Endothelial cell of umbilical vein (primary cell): ENCODE measurements around the gene SMAD7. TPM values are rescaled to one million over a fixed set of nuclear protein-coding genes. Genes with fewer than 3 reads are reported as not detected.

ENCODE experiments used
- BruUV-seq: library from RNA; stranded (reverse); fragments of 400-500 nt; replicated peaks from 2 replicates; lab custom pipeline; 2021; lab: Mats Ljungman, UMichigan
- CTCF ChIA-PET: fragments of 300-600, 350-600 bp; sonication (Branson Sonifier 250); formaldehyde crosslinking; loops from one replicate; lab custom pipeline; 2021; ENCODE audit warnings: antibody characterized with exemption, inconsistent platforms; lab: Charles Lee
- POLR2A ChIA-PET: fragments of 300-600, 350-600 bp; sonication (Branson Sonifier 250); formaldehyde crosslinking; loops from one replicate; lab custom pipeline; 2021; ENCODE audit warnings: antibody characterized with exemption, inconsistent platforms; lab: Charles Lee
- DNase-seq: peaks from one replicate; pipeline ENCODE4 v3.0.0-alpha.2; 2011; ENCODE audit warnings: low read depth, low spot score
- FAIRE-seq: peaks from 2 replicates; lab custom pipeline; 2011; peaks lifted over from hg19 to GRCh38; lab: Jason Lieb, UNC
- H2AFZ ChIP-seq: 2 replicates; pipeline ENCODE4 v1.6.0; 2012; ENCODE audit warnings: low read depth, low read length, control low read depth, inconsistent platforms
- H3K27ac ChIP-seq: 2 replicates; pipeline ENCODE4 v1.5.1; 2011; ENCODE audit warnings: low read depth, mild to moderate bottlenecking, control low read depth, low read length, moderate library complexity; ENCODE audit not compliant: insufficient read depth
- H3K27me3 ChIP-seq, 2 experiments: 2 replicates each; pipeline versions ENCODE4 v1.6.0 to v1.6.1; 2011; ENCODE audit warnings: low read length in 2 of 2, mixed read lengths in 1 of 2; ENCODE audit not compliant: control insufficient read depth in 2 of 2, insufficient read depth in 2 of 2
- H3K36me3 ChIP-seq, 2 experiments: 2 replicates in 1 of 2; 3 replicates in 1 of 2; pipeline ENCODE4 v1.5.1; 2011; ENCODE audit warnings: low read length in 2 of 2, mild to moderate bottlenecking in 1 of 2, moderate library complexity in 1 of 2; ENCODE audit not compliant: control insufficient read depth in 2 of 2, insufficient read depth in 2 of 2; ENCODE audit errors: extremely low read depth in 1 of 2
- H3K4me1 ChIP-seq: 3 replicates; pipeline ENCODE4 v1.5.1; 2011; ENCODE audit warnings: mild to moderate bottlenecking, low read length; ENCODE audit not compliant: control insufficient read depth, insufficient read depth; ENCODE audit errors: extremely low read depth
- H3K4me2 ChIP-seq: 2 replicates; pipeline ENCODE4 v1.6.1; 2011; ENCODE audit warnings: low read length, control low read depth, mixed read lengths; ENCODE audit not compliant: insufficient read depth
- H3K4me3 ChIP-seq, 3 experiments: fragments of 200-600 bp in 1 of 3; sonication (generic), shearing (Covaris generic) in 1 of 3; replicated peaks in 1 of 3; 2 replicates each; pipeline ENCODE4 v1.5.1; 2011 to 2016; ENCODE audit warnings: control low read depth in 3 of 3, low read length in 3 of 3, mild to moderate bottlenecking in 2 of 3, inconsistent platforms in 1 of 3, low read depth in 1 of 3, moderate library complexity in 1 of 3; ENCODE audit not compliant: insufficient read depth in 1 of 3
- H3K79me2 ChIP-seq: 2 replicates; pipeline ENCODE4 v1.6.0; 2012; ENCODE audit warnings: low read length, inconsistent platforms; ENCODE audit not compliant: control insufficient read depth, insufficient read depth
- H3K9ac ChIP-seq: replicated peaks from 2 replicates; pipeline ENCODE3; 2011; ENCODE audit warnings: low read length, control low read depth; ENCODE audit not compliant: insufficient read depth; ENCODE audit errors: extremely low read depth
- H3K9me1 ChIP-seq: replicated peaks from 3 replicates; pipeline ENCODE4 v1.6.0; 2011; ENCODE audit warnings: mild to moderate bottlenecking, low read length; ENCODE audit not compliant: control insufficient read depth, insufficient read depth; ENCODE audit errors: extremely low read depth
- H3K9me3 ChIP-seq: replicated peaks from 2 replicates; pipeline ENCODE4 v1.5.1; 2012; ENCODE audit warnings: low read length, inconsistent platforms; ENCODE audit not compliant: control insufficient read depth, insufficient read depth
- H4K20me1 ChIP-seq: replicated peaks from 2 replicates; pipeline ENCODE3; 2011; ENCODE audit warnings: mild to moderate bottlenecking, low read length; ENCODE audit not compliant: control insufficient read depth, insufficient read depth; ENCODE audit errors: extremely low read depth
- EZH2 ChIP-seq: IDR thresholded peaks from 2 replicates; pipeline ENCODE4 v1.6.1; 2012; ENCODE audit warnings: borderline replicate concordance, low read depth, mild to moderate bottlenecking, moderate library complexity, low read length, inconsistent platforms; ENCODE audit not compliant: severe bottlenecking
- FOS ChIP-seq: IDR thresholded peaks from 2 replicates; pipeline ENCODE4 v1.6.1; 2011; ENCODE audit warnings: mild to moderate bottlenecking, low read length, moderate library complexity, borderline replicate concordance; ENCODE audit not compliant: insufficient read depth
- GATA2 ChIP-seq: IDR thresholded peaks from 2 replicates; pipeline ENCODE4 v1.7.0; 2011; ENCODE audit warnings: low read depth, mild to moderate bottlenecking, moderate library complexity, mixed read lengths, low read length; ENCODE audit not compliant: insufficient read length, insufficient read depth
- JUN ChIP-seq: IDR thresholded peaks from 2 replicates; pipeline ENCODE4 v1.6.1; 2011; ENCODE audit warnings: borderline replicate concordance, low read depth; ENCODE audit not compliant: insufficient read length, insufficient read depth
- MYC ChIP-seq: IDR thresholded peaks from one replicate; pipeline ENCODE4 v1.6.1; 2011; ENCODE audit warnings: mild to moderate bottlenecking, low read depth, low read length
- POLR2A ChIP-seq: IDR thresholded peaks from 2 replicates; pipeline ENCODE4 v1.6.1; 2012; ENCODE audit warnings: low read depth, mild to moderate bottlenecking, control low read depth, low read length
- POLR2AphosphoS5 ChIP-seq: IDR thresholded peaks from 2 replicates; pipeline ENCODE4 v1.6.1; 2012; ENCODE audit warnings: low read depth, mild to moderate bottlenecking, control low read depth, low read length, moderate library complexity; ENCODE audit not compliant: insufficient read depth
- dilution Hi-C: fragments of 300-500 bp; cut with MboI; formaldehyde crosslinking; loops from one replicate; pipeline ENCODE4 v1.15.0; 2019; ENCODE audit warnings: low sequenced_read_pairs; ENCODE audit not compliant: extremely low pct_ligation_motif_present
- intact Hi-C: fragments of 100-400 bp; cut with micrococcal nuclease; formaldehyde crosslinking; loops from one replicate; pipeline ENCODE4 v1.10.0; 2022
- polyA plus RNA-seq, 4 experiments: library from polyadenylated mRNA; depleted of rRNA in 3 of 4; stranded (reverse) in 3 of 4; unstranded in 1 of 4; fragments of >200 nt; gene quantifications; 2 replicates each; pipeline versions ENCODE4 v1.2.1 to v1.2.3, GENCODE V29; 2011 to 2012; ENCODE audit warnings: missing spikeins in 1 of 4
- total RNA-seq: library from RNA; stranded (reverse); gene quantifications from 2 replicates; pipeline ENCODE4 v1.2.3, GENCODE V29; 2021
- TF ChIP-seq, protein P1 (sequence below), 2 donors: IDR thresholded peaks; 1 replicate in 1 of 2; 2 replicates in 1 of 2; pipeline ENCODE4 v1.5.1; 2011; ENCODE audit warnings: low read length in 2 of 2, mild to moderate bottlenecking in 2 of 2, moderate library complexity in 2 of 2, control low read depth in 1 of 2, inconsistent platforms in 1 of 2, low read depth in 1 of 2; ENCODE audit not compliant: insufficient read depth in 1 of 2; ENCODE audit errors: extremely low read depth in 1 of 2
- TF ChIP-seq, protein P2 (sequence below): IDR thresholded peaks from 2 replicates; pipeline ENCODE4 v1.6.1; 2011; ENCODE audit not compliant: insufficient read depth, insufficient read length

The SMAD7 gene
- total and polyA plus RNA-seq, 2 donors (not counting 3 experiments of a cell fraction or from before 2014, with no cell fraction given) = 3.6 to 8.0 TPM

GRCh38 chr18:48913775-48914174, 37.0 kb downstream of the SMAD7 start:
- Histone ChIP-seq H3K4me3 (no peak overlapping the region), H3K27me3 (no peaks in the 10 kb centered on the region), H3K9me3 (no peaks in the 10 kb centered on the region), H3K9ac (no peak overlapping the region), H3K27ac (no peak overlapping the region), H2AFZ (no peak overlapping the region), H3K4me1 (no peaks in the 10 kb centered on the region), H3K36me3 (no peaks in the 10 kb centered on the region), H3K79me2 (no peaks in the 10 kb centered on the region), H3K4me2 (no peak overlapping the region), H4K20me1 (no peaks in the 10 kb centered on the region), H3K9me1 (no peaks in the 10 kb centered on the region)
- ChIA-PET POLR2A (no interaction called here), CTCF (interaction anchor here (1.1 to 1.2 kb wide), 3 partner anchors 12 to 173 kb away, joined by 3 read pairs; no protein-coding TSS in a partner anchor)
- no TSS peak for BruUV-seq
- TF ChIP-seq, protein P1, sequence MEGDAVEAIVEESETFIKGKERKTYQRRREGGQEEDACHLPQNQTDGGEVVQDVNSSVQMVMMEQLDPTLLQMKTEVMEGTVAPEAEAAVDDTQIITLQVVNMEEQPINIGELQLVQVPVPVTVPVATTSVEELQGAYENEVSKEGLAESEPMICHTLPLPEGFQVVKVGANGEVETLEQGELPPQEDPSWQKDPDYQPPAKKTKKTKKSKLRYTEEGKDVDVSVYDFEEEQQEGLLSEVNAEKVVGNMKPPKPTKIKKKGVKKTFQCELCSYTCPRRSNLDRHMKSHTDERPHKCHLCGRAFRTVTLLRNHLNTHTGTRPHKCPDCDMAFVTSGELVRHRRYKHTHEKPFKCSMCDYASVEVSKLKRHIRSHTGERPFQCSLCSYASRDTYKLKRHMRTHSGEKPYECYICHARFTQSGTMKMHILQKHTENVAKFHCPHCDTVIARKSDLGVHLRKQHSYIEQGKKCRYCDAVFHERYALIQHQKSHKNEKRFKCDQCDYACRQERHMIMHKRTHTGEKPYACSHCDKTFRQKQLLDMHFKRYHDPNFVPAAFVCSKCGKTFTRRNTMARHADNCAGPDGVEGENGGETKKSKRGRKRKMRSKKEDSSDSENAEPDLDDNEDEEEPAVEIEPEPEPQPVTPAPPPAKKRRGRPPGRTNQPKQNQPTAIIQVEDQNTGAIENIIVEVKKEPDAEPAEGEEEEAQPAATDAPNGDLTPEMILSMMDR (IDR thresholded peaks at IDR 0.05; ENCODE audit: extremely low read depth in 1 of 2, insufficient read depth in 1 of 2, low read depth in 1 of 2, low read length in 2 of 2) = no peak
- TF ChIP-seq POLR2A (no peak), JUN (no peak), EZH2 (no peak), FOS (no peak), MYC (no peak), GATA2 (no peak), POLR2AphosphoS5 (no peak)
- TF ChIP-seq, protein P2, sequence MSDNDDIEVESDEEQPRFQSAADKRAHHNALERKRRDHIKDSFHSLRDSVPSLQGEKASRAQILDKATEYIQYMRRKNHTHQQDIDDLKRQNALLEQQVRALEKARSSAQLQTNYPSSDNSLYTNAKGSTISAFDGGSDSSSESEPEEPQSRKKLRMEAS = no peak
- dilution Hi-C loops = no loop called here
- no peak for FAIRE-seq
- DNase-seq = no peak
- intact Hi-C loops = no loop called here
